H7 (cell line): ENCODE results near the gene CDKN2B. TPM values are rescaled to one million over a fixed set of nuclear protein-coding genes. Genes with fewer than 3 reads are reported as not detected.
"Not testable (repeated sequence)": the region's sequence is repeated elsewhere in the genome, so short reads cannot be mapped to it uniquely, and the experiment has no call there.

ENCODE experiments used
- DNase-seq: peaks from one replicate; pipeline ENCODE4 v3.0.0; 2012
- H3K27me3 ChIP-seq: 2 replicates; pipeline ENCODE4 v1.6.0; 2011; ENCODE audit warnings: mild to moderate bottlenecking, low read length; ENCODE audit not compliant: control insufficient read depth, insufficient read depth
- H3K36me3 ChIP-seq: replicated peaks from 2 replicates; pipeline ENCODE4 v1.5.1; 2011; ENCODE audit warnings: low read length; ENCODE audit not compliant: control insufficient read depth, insufficient read depth
- H3K4me3 ChIP-seq: 2 replicates; pipeline ENCODE4 v1.5.1; 2011; ENCODE audit warnings: low read depth, mild to moderate bottlenecking, control low read depth, low read length, moderate library complexity; ENCODE audit not compliant: insufficient read depth
- total RNA-seq: library from RNA; depleted of rRNA; stranded (reverse); fragments of >200 nt; shearing (Covaris generic); gene quantifications from 2 replicates; pipeline ENCODE4 v1.2.3, GENCODE V29; 2014

Gene CDKN2B
- total RNA-seq, 1 experiment from 2014 or later = 0.76 TPM

- Histone ChIP-seq H3K27me3 (peaks cover 98% of the 10 kb centered on the region), H3K4me3 (peak overlapping the region; percentile 41), H3K36me3 (no peaks in the 10 kb centered on the region)
- no peak for DNase-seq
Measured at GRCh38 chr9:21974343-21974721, 34.8 kb downstream of the CDKN2B start.

GRCh38 chr9:21972361-21972760 lies 36.7 kb downstream of the CDKN2B start:
- no peak overlapping the region for H3K4me3 ChIP-seq
- DNase-seq = no peak
- no peaks in the 10 kb centered on the region for H3K36me3 ChIP-seq
- peaks cover 99% of the 10 kb centered on the region for H3K27me3 ChIP-seq

- peak; percentile 55 for DNase-seq
- no peak overlapping the region for H3K4me3 ChIP-seq
- H3K36me3 ChIP-seq = no peaks in the 10 kb centered on the region
- H3K27me3 ChIP-seq = peaks cover 99% of the 10 kb centered on the region
Measured at GRCh38 chr9:21970800-21971640, 38.1 kb downstream of the CDKN2B start.

GRCh38 chr9:21969951-21970799 lies 38.9 kb downstream of the CDKN2B start:
- Histone ChIP-seq H3K36me3 (no peaks in the 10 kb centered on the region), H3K4me3 (no peak overlapping the region), H3K27me3 (peaks cover 99% of the 10 kb centered on the region)
- no peak for DNase-seq

GRCh38 chr9:21969011-21969940 lies 39.8 kb downstream of the CDKN2B start:
- DNase-seq = peak; percentile 80
- peaks cover 100% of the 10 kb centered on the region for H3K27me3 ChIP-seq
- H3K36me3 ChIP-seq = no peaks in the 10 kb centered on the region
- H3K4me3 ChIP-seq = no peak overlapping the region

- Histone ChIP-seq H3K27me3 (peaks cover 97% of the 10 kb centered on the region), H3K4me3 (no peak overlapping the region)
- DNase-seq = peak; percentile 71
Measured at GRCh38 chr9:21968331-21969010, 40.6 kb downstream of the CDKN2B start.

GRCh38 chr9:21967702-21968101 lies 41.4 kb downstream of the CDKN2B start:
- DNase-seq = peak; percentile 25
- no peak overlapping the region for H3K4me3 ChIP-seq
- H3K36me3 ChIP-seq = no peaks in the 10 kb centered on the region
- H3K27me3 ChIP-seq = peaks cover 92% of the 10 kb centered on the region

More at GRCh38 chr9:21968331-21969010, 40.6 kb downstream of the CDKN2B start:
- no peaks in the 10 kb centered on the region for H3K36me3 ChIP-seq

- peak; percentile 51 for DNase-seq
- no peaks in the 10 kb centered on the region for H3K36me3 ChIP-seq
- H3K27me3 ChIP-seq = peaks cover 88% of the 10 kb centered on the region
- H3K4me3 ChIP-seq = no peak overlapping the region
Measured at GRCh38 chr9:21967169-21967568, 41.9 kb downstream of the CDKN2B start.

- DNase-seq = peak; percentile 49
- H3K4me3 ChIP-seq = no peak overlapping the region
- no peaks in the 10 kb centered on the region for H3K36me3 ChIP-seq
- H3K27me3 ChIP-seq = peaks cover 79% of the 10 kb centered on the region
Measured at GRCh38 chr9:21966140-21966851, 42.8 kb downstream of the CDKN2B start.

GRCh38 chr9:21965401-21965951 lies 43.6 kb downstream of the CDKN2B start:
- peak overlapping the region; percentile 28 for H3K4me3 ChIP-seq
- peaks cover 71% of the 10 kb centered on the region for H3K27me3 ChIP-seq
- peak; percentile 85 for DNase-seq
- H3K36me3 ChIP-seq = no peaks in the 10 kb centered on the region

- peaks cover 67% of the 10 kb centered on the region for H3K27me3 ChIP-seq
- DNase-seq = peak; percentile 70
- H3K36me3 ChIP-seq = no peaks in the 10 kb centered on the region
- peak overlapping the region; percentile 28 for H3K4me3 ChIP-seq
Measured at GRCh38 chr9:21964925-21965385, 44.1 kb downstream of the CDKN2B start.

- Histone ChIP-seq H3K4me3 (no peak overlapping the region), H3K27me3 (peaks cover 38% of the 10 kb centered on the region), H3K36me3 (no peaks in the 10 kb centered on the region)
- no peak for DNase-seq
Measured at GRCh38 chr9:21961569-21961968, 47.5 kb downstream of the CDKN2B start.

- H3K36me3 ChIP-seq, DNase-seq: not testable (repeated sequence)
- Histone ChIP-seq H3K27me3 (peaks cover 15% of the 10 kb centered on the region), H3K4me3 (peak overlapping the region; percentile 2; the same call in 1 of the 2 replicates)
Measured at GRCh38 chr9:21959268-21959667, 49.8 kb downstream of the CDKN2B start.
